ENCODE results near the gene PTPN9. TPM values are rescaled to one million over a fixed set of nuclear protein-coding genes. Genes with fewer than 3 reads are reported as not detected.
A peak's percentile ranks its signal among the peaks of the same experiment; 100 is the strongest.
"Not testable (repeated sequence)": the region's sequence is repeated elsewhere in the genome, so short reads cannot be mapped to it uniquely, and the experiment has no call there.

PTPN9 gene
- total RNA-seq, 1 donor from 2014 or later = 12.6 TPM

- no peak for TF ChIP-seq CTCF (IDR thresholded peaks at IDR 0.05; ENCODE audit: insufficient read depth, low read length, severe bottlenecking)
- FAIRE-seq (no peak), DNase-seq (ENCODE audit: low read depth) (no peak)
- H3K27me3 ChIP-seq (ENCODE audit: control insufficient read depth, insufficient read depth, low read length) = no peaks in the 10 kb centered on the region
- H3K36me3 ChIP-seq (ENCODE audit: control insufficient read depth, insufficient read depth, low read length) = peaks cover 1% of the 10 kb centered on the region
- H3K4me3 ChIP-seq (ENCODE audit: low read depth, low read length) = no peak overlapping the region
These were observed 10.0 kb upstream of the PTPN9 start for GRCh38 chr15:75589071-75589470.

GRCh38 chr15:75586422-75586821 is 7.3 kb upstream of the PTPN9 start:
- not testable (repeated sequence) for FAIRE-seq; H3K4me3 ChIP-seq (ENCODE audit: low read depth, low read length); H3K36me3 ChIP-seq (ENCODE audit: control insufficient read depth, insufficient read depth, low read length); H3K27me3 ChIP-seq (ENCODE audit: control insufficient read depth, insufficient read depth, low read length); DNase-seq (ENCODE audit: low read depth)

GRCh38 chr15:75584121-75584520 is 5.0 kb upstream of the PTPN9 start:
- DNase-seq (ENCODE audit: low read depth) = no peak
- H3K4me3 ChIP-seq (ENCODE audit: low read depth, low read length) = no peak overlapping the region
- TF ChIP-seq CTCF (IDR thresholded peaks at IDR 0.05; ENCODE audit: insufficient read depth, low read length, severe bottlenecking) = no peak
- no peak for FAIRE-seq
- no peaks in the 10 kb centered on the region for H3K27me3 ChIP-seq (ENCODE audit: control insufficient read depth, insufficient read depth, low read length)
- no peaks in the 10 kb centered on the region for H3K36me3 ChIP-seq (ENCODE audit: control insufficient read depth, insufficient read depth, low read length)

GRCh38 chr15:75583701-75584100 is 4.6 kb upstream of the PTPN9 start:
- H3K27me3 ChIP-seq (ENCODE audit: control insufficient read depth, insufficient read depth, low read length) = no peaks in the 10 kb centered on the region
- DNase-seq (ENCODE audit: low read depth) (no peak), FAIRE-seq (no peak)
- H3K36me3 ChIP-seq (ENCODE audit: control insufficient read depth, insufficient read depth, low read length) = no peaks in the 10 kb centered on the region
- no peak for TF ChIP-seq CTCF (IDR thresholded peaks at IDR 0.05; ENCODE audit: insufficient read depth, low read length, severe bottlenecking)
- no peak overlapping the region for H3K4me3 ChIP-seq (ENCODE audit: low read depth, low read length)

GRCh38 chr15:75582943-75583342 is 3.8 kb upstream of the PTPN9 start:
- H3K36me3 ChIP-seq (ENCODE audit: control insufficient read depth, insufficient read depth, low read length); H3K27me3 ChIP-seq (ENCODE audit: control insufficient read depth, insufficient read depth, low read length); DNase-seq (ENCODE audit: low read depth); FAIRE-seq; H3K4me3 ChIP-seq (ENCODE audit: low read depth, low read length): not testable (repeated sequence)

- FAIRE-seq = no peak
- DNase-seq (ENCODE audit: low read depth) = no peak
- no peaks in the 10 kb centered on the region for H3K27me3 ChIP-seq (ENCODE audit: control insufficient read depth, insufficient read depth, low read length)
- H3K4me3 ChIP-seq (ENCODE audit: low read depth, low read length) = peak overlapping the region; percentile 61
- H3K36me3 ChIP-seq (ENCODE audit: control insufficient read depth, insufficient read depth, low read length) = no peaks in the 10 kb centered on the region
- TF ChIP-seq CTCF (IDR thresholded peaks at IDR 0.05; ENCODE audit: insufficient read depth, low read length, severe bottlenecking) = no peak
These were observed 755 bp downstream of the PTPN9 start for GRCh38 chr15:75578173-75578947.
